Activated CD4-positive, alpha-beta T cell treated with anti-CD3 and anti-CD28 coated beads, Interleukin-2, amount 50 U/mL, for 4 hours (primary cell): Measurements from ENCODE around the gene GAREM1.

Experiments used
- DNase-seq, 2 experiments: peaks; one replicate each; pipeline ENCODE4 v3.0.0-alpha.2; 2020

The GAREM1 gene

DNA sequence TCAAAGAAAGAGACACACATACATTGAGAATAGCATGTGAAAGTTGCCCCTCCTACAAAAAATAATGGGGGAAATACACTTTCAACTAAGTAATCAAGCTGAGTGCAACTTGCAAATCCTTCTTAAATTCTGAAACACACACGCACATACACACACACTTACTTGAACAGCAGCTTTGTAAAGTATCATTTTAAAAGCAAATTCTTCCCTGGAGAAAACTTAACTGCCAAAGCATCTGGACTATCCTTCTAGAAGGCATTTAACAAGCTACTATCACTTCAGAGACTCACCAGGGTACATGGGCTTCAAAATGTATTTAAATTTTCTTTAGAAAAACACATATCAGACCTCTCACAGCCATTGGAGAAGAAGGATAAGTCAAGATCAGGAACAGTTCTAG lies 15.3 kb downstream of the GAREM1 start:
- no peak for DNase-seq

DNA sequence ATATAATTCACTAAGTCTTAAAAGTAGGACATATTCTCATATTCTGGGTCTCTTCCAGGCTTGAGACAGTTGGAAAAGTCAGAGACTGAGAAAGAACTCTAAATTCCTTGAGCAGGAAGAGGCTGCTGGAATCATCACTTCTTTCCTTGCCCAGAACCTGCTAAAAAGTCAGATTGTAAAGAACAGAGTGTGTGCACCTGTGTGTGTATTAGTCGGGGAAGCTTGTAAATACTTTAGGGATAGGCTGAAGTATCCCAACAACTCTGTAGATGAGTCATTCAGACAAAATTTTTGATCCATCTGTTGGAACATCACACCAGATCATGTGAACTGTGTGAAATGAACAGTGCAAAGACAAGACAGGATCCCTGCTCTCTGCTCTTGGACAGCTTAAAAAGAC lies 16.1 kb downstream of the GAREM1 start:
- no peak for DNase-seq

DNA sequence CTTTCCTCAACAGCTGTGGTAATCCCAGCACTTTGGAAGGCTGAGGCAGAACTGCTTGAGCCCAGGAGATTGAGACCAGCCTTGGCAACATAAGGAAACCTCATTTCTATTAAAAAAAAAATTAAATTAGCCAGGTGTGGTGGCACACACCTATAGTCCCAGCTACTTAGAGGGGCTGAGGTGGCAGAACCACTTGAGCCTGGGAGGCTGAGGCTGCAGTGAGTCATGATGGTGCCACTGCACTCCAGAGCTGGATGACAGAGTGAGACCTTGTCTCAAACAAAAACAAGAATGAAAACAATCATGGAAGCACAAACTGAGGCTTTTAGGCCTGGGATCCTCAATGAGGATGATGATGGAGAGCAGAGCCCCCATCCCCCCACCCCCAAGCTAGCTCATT lies 19.8 kb downstream of the GAREM1 start:
- DNase-seq: no peak

DNA sequence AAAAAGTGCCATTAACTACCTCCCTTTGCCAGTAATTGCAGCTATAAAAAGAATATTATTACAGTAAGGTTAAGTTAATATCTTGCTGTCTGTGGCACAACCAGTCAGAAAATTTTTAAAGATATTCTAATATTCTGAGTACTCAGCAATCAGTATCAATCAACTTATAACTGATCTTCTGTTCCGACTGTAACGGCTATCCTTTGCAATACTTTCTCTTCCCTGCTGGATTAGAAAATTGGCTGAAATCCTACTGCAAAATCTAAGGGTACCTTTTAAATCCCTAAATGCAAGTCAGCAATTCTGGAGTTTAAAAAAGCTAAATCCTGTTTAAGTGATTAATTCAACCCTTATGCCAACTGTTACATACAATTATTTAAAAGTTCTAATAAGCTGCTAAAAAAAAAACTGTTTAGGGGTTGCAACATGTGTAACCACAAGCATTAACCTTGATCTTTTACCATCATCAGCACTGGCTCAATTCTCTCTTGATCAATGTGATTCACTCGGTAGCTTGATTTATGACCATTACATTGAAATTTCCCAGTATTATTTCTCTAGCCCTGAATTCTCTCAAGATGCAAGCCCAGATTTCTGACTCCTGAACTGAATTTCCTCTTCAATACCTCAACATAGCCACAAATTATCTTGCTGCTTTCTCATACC lies 20.5 kb downstream of the GAREM1 start:
- no peak for DNase-seq

DNA sequence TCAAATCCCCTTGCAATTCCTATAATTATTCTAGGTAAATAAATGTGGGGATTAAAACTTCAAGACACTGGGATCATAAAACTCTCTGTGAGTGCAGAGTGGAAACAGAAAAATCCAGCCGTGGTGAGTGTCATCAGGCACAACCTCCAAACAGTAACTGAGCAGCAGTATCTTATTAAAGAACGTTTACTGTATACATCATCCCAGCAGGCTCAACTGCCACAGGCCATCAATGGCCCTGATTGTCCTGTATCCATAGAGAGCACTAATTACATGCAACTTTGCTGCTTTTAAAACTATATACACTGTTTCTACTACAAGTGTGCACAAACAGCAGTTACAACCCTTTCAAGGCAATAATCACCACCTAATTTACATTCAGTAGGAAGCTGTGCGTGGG lies 23.9 kb downstream of the GAREM1 start:
- DNase-seq: no peak

DNA sequence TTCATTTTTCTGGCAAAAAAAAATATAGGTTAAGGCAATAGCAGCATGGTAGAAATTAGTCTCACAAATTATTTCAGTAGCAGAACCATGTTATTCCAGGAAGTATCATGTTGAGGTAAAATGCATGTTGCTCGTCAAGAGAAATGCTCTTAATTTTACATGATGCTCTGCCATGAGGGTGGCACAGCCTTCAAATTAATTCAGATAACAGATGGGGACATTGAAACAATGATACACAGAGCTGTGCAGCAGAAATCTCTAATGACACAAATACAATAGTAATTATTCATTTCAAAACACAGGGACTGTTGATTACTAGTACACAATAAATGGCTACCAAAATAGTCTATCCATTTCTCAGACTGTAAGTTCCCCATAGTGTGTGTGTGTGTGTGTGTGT lies 24.8 kb downstream of the GAREM1 start:
- no peak for DNase-seq

DNA sequence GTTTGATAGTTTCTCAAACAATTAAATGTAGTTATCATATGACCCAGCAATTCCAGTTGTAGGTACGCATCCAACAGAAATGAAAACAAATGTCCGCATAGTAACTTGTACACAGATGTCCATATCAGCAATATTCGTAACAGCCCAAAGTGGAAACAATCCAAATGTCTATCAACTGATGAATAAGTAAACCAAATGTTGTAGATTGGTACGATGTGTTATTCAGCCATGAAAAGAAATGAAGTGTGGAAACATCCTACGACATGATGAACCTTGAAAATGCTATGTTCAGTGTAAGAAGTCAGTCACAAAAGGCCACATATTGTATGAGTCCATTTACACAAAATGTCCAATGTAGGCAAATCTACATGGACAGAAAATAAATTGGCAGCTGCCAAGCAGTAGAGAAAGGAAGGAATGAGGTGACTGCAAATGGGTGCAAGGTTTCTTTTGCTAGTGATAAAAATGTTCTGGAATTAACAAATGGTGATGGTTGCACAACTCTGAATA lies 26.9 kb downstream of the GAREM1 start:
- DNase-seq: no peak

DNA sequence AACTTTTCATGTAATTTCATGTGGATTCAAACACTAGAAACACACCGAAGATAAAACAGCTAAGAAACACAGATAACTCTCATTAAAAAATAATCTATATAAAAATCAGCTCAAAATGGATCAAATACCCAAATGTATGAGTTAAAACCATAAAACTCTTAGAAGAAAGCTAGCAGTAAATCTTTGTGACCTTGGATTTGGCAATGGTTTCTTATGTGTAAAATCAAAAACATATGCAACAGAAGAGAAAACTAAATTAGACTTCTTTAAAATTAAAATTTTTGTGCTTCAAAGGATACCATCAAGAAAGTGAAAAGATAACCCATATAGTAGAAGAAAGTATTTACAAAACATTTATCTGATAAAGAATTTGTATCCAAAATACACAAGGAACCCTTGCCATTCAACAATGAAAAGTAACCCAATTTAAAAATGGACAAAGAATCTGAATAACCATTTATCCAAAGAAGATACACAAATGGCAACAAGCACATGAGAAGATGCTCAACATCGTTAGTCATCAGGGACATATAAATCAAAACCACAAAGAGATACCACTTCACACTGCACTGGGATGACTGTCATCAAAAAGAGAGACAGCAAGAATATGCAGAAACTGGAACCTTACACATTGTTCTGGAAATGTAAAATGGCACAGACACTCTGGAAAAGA lies 27.5 kb downstream of the GAREM1 start:
- no peak for DNase-seq

DNA sequence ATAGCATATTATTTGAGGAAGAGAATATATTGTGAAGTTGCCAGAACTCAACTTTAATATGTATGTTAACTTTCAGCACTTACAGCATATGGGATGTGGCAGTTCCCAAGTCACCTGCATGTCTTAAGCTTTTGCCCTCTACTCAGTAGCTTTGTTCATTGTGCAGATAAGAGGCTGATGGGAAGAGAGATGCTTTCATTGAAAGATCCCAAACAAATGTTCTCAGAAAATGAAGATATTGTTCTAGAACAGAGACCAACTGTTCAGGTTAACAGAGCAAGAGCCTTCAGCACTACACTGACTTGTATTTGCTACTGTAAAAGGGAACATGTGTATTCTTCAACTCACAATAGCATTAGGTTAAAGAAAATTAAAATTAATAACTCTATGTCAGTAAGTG lies 28.1 kb downstream of the GAREM1 start:
- no peak for DNase-seq

DNA sequence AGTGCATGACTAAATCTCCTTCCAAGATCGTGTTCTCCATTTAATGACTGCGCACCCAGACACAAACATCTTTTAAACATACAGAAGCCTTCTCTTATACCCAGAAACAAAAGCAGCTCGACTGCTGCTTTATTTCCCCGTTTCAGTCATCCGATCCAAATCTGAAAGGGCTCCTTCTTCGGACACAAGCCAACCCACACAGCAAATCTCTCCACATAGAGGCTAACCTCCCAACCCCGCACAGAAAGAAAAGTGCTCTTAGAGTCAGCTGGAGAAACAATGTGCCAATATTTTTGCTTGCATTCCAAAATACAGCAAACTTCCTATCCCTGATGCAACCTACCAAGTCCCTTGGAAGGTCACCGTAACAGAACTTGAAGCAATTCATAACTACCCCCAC lies 29.1 kb downstream of the GAREM1 start:
- no peak for DNase-seq

DNA sequence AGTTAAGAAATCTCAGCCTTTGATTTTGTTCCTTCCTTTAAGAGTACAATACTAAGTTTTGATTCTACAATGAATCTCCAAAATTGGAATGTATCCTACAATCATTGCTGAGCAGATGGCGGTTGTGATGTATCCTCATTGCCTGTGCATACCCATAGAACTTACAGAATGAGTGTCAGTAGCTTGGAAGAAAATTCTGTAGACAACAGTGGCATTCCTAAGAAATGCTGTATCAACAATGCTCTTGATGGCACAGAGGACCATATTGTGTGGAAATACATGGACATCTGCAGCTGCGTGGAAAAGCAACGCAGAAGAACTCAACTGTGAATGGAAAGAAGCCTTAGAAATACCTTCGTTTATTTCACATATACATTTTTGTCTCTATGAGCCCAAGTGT lies 30.2 kb downstream of the GAREM1 start:
- DNase-seq: no peak

DNA sequence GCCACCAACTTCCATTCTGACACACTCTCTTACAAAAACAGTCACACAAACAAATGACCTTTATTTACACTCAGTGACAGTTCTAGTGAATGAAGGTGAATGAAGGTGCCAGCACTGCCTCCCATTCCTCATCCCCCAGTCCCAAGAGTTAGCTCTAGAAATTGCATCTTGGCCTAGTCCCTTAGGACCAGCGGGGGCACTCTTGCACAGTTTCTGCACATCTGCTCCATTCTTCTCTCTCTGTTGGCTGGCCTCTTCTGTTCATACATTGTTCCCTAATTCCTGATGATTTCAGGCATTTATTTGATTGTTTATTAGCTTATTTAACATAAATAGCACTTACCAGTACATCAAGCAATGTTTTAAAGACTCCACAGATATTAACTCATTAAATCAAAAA lies 30.9 kb downstream of the GAREM1 start:
- DNase-seq: no peak

DNA sequence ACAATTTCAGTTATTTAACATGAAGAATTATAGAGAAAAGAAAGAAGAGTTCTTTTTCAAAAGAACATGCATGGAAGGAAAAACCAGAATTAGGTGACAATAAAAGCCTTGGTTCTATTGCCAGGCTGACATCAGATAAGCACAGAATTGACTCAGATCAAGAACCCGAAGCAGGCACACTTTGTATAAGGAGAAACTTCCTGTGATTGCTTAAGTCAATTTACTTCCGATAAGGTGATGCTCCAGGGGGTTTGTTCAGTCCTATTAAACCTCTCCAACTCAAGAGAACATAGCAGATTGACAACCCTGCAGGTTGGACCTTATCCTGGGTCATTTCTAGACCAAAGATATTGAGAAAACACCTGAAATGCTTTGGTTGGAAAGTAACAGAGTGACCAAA lies 31.4 kb downstream of the GAREM1 start:
- no peak for DNase-seq

DNA sequence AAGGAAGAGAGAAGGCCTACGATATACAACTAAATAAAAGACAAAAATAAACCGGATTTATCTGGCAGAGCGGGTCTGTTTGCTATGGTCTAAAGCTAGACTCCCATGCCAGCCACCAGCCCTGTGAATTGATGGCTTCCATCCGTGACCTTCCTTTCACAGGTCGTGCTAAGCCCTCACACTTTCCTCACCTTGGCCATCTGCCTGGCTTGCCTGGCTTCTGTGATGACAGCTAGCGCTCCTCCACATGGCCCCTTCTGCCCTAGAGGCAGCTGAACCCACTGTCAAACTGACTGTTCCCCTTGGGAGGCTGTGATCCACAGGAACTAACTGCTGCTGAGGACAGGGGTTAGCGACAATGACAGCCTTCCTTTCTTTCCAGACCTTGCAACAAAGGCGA lies 32.5 kb downstream of the GAREM1 start:
- DNase-seq: no peak

DNA sequence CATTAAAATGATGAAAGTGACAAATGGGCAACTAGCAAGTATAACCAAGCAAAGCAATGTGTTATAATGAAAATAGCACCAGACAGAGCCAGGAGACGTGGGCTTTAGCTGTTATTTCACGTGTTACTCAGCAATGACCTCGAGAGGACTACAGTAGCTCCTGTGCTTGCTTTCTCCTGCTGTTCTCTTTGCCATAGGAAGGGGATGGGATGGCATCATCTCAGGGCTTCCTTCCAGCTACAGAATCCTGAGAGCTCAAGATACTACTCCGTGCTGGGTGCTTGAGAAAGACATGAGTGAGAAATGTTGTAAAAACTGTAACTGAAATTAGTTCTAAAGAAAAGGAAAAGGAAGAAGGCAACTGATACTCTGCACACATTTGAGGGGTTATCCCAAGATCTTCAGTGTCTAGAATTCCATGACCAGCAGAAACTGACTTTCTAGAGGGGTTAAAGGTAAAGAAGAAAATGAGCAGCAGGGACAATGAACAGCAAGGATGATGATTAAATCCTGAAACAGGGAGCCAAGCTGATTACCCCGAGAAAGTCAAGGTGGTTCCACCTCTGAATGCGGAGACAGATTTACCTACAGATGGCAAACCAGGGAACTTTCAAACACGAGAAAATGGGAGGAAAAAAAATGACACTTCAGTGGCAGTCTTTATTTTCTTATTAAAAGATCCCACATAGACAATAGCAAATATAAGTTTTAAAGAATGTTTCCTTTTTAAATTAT lies 33.4 kb downstream of the GAREM1 start:
- no peak for DNase-seq

DNA sequence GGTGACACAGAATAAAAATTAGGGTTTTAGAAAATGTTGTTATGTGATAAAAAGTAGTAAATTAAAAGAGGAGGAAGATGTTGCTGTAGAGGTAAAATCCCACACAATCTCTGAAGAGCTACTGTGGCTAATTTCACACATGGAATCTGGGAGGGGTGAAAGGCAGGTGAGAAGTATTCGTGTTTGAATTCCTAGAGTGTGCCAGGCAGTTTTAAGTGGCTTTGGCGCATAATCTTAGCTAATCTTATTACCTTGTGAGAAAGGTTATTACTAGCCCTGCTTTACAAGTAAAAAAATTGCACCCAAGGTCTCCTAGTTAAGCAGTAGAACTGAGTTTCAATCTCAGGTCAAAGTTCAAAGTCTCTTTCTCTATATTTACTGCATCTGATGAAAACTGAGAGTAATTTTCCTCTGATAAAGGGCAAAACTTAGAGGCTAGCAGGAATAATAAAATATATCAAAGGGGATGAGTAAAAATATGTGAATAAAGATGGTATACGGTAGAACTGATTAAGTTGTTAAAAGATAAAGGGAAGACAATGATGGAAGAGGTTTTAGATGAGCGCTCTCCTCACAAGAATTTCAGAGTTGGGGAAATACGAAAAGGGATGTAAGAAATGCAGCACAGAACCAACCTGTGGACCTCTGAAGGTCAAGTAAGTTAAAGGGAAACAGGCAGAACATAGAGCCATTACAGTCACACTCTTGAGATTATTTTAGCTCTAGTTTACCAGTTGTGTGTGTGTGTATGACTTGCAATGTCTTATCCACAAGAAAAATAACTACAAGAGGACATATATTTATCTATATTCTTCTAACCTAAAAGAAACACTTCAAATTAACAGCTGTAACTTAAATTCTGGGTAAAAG lies 34.8 kb downstream of the GAREM1 start:
- no peak for DNase-seq

DNA sequence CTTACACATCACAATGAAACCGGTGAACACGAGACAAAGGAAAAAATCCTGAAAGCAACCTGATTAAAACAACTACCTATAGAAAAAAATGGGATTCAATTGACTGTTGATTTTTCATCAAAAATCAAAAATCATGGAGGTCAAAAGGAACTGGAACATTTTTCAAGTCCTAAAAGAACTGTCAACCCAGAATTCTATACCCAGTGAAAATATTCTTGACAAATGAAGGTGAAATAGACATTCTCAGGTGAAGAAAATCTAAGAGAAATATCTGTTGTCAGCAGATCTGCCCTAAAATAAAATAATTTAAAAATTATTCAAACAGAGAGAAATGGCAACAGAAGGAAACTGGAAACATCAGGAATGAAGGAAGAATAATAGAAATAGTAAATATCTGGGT lies 38.9 kb downstream of the GAREM1 start:
- no peak for DNase-seq

DNA sequence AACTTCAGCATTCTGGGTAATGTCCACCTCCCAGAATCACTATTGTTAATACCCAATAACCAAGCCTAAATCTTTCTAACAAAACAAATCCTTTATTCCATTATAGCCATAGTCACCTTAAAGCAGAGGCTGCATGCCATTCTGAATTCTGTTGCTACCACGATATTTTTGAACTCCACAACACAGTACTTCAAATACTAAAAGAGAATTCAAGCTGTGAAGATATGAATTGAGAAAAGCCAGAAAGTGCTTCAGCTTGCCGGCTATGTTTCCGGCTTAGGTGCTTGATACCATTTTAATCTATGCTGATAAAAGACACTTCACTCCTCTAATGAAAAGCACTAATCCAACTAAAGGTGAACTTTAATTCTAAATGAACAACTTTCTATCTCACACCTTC lies 41.3 kb downstream of the GAREM1 start:
- DNase-seq: no peak

DNA sequence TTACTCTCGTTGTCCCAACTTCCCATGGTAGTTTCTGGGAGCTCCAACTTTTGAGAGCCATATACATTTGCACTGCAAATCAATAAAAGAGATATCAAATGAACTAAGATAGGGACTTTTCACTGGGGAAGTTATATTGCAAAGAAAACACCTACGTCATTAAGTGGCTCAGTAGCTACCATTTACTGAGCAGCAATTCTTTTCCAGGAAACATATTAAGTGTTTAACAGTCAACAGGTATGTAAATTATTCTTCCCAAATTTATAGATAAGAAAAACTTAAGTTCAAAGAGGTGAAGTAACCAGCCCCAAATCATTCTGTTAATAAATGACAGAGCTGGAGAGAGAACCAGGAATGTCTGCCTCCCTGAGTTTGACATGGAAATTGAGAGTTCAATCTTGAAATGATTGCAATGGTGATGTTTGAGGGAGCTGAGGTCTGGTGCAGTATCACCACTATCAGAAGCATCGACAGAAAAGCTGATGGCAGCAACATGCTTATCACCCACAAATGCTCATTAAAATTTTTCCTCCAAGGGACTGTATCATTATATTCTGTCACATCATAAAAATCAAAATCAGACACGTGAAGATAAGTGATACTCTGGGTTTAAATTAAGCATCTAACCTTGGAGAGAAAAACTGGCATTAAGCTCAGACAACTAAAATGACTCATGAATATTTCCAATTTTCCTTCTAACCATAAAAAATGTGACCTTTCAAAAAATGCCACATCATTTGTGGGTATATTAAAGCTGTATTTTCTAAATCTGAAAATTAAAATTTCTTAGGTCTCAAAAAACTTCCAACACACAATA lies 43.4 kb downstream of the GAREM1 start:
- DNase-seq: no peak

DNA sequence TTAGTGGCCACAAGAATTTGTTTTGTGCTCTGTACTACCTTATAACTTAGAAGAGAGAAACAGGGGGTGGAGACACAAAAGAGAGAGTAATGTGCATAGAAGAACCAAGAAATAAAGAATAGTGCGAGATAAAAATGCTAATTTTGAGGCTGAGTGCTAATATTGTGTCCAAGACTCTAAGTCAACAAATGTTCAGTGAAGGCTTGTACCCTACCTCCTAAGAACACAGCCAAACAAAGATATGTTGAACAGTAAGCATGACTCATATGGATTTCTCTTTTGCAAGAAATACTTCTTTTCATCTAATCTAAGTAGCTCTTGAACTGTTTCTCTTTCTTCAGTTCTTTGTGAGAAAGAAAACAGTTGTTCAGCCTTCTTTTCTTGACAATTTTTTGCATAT lies 45.2 kb downstream of the GAREM1 start:
- no peak for DNase-seq

DNA sequence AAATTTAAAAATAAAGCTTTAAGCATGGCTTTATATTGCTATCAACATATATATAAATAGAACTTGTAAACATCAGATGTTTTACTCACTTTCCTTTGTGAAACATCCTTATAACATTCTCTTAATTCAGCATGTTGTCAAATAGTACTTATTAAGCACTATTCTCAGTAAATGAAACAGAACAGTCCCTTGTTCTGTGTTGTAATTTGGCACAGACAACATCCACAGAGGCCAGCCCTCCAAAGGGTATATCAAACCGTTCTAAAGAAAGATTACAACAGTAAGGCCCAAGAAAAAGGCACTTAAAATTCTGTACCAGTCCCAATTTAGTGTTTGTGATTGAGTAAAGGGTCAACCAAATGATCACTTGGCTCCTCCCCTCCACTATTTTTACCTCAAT lies 46.0 kb downstream of the GAREM1 start:
- DNase-seq: no peak
